NK-92 (cell line): ENCODE results near the gene OR2W1.

Experiments
- DNase-seq: peaks from one replicate; lab custom pipeline; 2025; ENCODE audit not compliant: unreplicated experiment; lab: John Stamatoyannopoulos, UW

OR2W1 gene

DNA sequence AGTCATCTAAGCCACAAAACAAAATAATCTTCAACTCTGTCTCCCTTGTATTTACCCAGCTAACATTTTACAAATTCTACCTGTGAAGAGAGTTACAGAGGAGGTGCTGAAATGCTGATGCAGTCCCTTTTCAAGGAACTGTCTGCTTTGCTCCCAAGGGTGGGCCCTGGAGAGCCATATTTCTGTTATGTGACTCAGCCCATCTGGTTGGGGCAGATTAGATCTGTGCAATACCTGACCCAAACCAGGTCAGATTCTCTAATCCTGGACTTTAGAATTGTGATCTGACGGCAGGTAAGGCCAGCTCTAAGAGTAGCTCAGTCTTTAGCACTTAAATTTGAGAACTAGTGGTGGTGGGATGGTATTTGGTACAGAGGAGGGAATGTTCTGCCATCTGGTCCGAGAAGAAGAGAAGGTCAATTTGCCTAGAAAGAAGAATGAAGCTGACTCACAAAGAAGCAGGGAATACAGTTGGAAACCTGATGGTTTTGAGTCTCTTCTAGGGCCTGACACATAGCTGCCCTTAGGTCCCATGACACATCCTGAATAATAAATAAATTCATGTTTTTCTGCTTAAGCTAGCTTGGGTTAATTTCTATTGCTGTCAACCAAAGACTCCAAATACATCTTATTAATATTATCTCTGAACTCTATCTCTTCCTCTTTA is 48.0 kb downstream of the OR2W1 start:
- DNase-seq = no peak

DNA sequence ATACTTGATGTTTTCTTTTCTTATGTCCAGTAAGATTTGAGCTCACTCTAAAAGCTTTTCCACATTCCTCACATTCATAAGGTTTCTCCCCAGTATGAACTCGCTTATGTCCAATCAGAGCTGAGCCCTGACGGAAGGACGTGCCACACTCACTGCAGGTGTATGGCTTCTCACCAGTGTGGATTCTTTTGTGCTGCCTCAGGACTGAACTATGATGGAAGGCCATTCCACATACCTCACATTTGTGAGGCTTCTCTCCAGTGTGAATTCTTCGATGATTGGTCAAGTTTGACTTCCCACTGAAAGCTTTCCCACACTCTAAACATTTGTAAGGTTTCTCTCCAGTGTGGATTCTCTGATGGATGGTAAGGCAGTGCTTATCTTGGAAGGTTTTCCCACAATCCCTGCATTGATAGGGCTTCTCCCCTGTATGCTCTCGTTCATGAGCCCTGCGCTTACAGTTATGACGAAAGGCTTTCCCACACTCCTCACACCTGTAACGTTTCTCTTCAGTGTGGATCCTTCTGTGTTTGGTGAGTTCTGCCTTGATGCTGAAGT is 49.8 kb downstream of the OR2W1 start:
- no peak for DNase-seq
